Central memory CD8-positive, alpha-beta T cell (primary cell): ENCODE results near the gene PRSS27.
"Not testable (repeated sequence)": the region's sequence is repeated elsewhere in the genome, so short reads cannot be mapped to it uniquely, and the experiment has no call there.

Experiments
- ATAC-seq: fragments of 150-1000 bp; cut with Tn5 transposase; replicated peaks from 2 replicates; pipeline ENCODE4 v1.10.0; 2022; ENCODE audit warnings: mild to moderate bottlenecking, moderate FRiP score, moderate number of reproducible peaks; ENCODE audit not compliant: poor library complexity, severe bottlenecking; ENCODE audit errors: extremely low read depth
- DNase-seq, 2 donors: peaks; one replicate each; pipeline ENCODE4 v3.0.0; 2021; ENCODE audit warnings: low spot score in 2 of 2
- H3K27ac Mint-ChIP-seq: one replicate; pipeline ENCODE4 v1.8.0; 2022; ENCODE audit warnings: low read depth, mild to moderate bottlenecking, moderate library complexity, mixed read lengths
- H3K27me3 Mint-ChIP-seq: one replicate; pipeline ENCODE4 v1.8.0; 2022; ENCODE audit warnings: mixed read lengths
- H3K36me3 Mint-ChIP-seq: one replicate; pipeline ENCODE4 v1.8.0; 2022; ENCODE audit warnings: mild to moderate bottlenecking, moderate library complexity, mixed read lengths; ENCODE audit not compliant: insufficient read depth
- H3K4me1 Mint-ChIP-seq: one replicate; pipeline ENCODE4 v1.8.0; 2022; ENCODE audit warnings: mixed read lengths
- H3K4me3 Mint-ChIP-seq: one replicate; pipeline ENCODE4 v1.8.0; 2022; ENCODE audit warnings: mild to moderate bottlenecking, moderate library complexity, mixed read lengths
- H3K9me3 Mint-ChIP-seq: one replicate; pipeline ENCODE4 v1.8.0; 2022; ENCODE audit warnings: mixed read lengths

Gene PRSS27

GRCh38 chr16:2673066-2673999, 46.7 kb downstream of the PRSS27 start:
- ATAC-seq (peak; percentile 93), DNase-seq (peak; percentile 88 to 95)
- Mint-ChIP-seq H3K4me3 (peak overlapping the region; percentile 70), H3K27me3 (no peaks in the 10 kb centered on the region), H3K36me3 (peaks cover 10% of the 10 kb centered on the region), H3K9me3 (no peaks in the 10 kb centered on the region), H3K4me1 (peaks cover 25% of the 10 kb centered on the region), H3K27ac (no peak overlapping the region)

GRCh38 chr16:2671741-2672140, 48.3 kb downstream of the PRSS27 start:
- Mint-ChIP-seq H3K4me3 (peak overlapping the region; percentile 63), H3K9me3 (no peaks in the 10 kb centered on the region), H3K27ac (no peak overlapping the region), H3K36me3 (peaks cover 14% of the 10 kb centered on the region), H3K27me3 (no peaks in the 10 kb centered on the region), H3K4me1 (peaks cover 25% of the 10 kb centered on the region)
- no peak for ATAC-seq
- DNase-seq: no peak

- peaks cover 14% of the 10 kb centered on the region for H3K36me3 Mint-ChIP-seq
- H3K9me3 Mint-ChIP-seq, H3K27me3 Mint-ChIP-seq, DNase-seq, ATAC-seq, H3K27ac Mint-ChIP-seq: not testable (repeated sequence)
- H3K4me1 Mint-ChIP-seq: peaks cover 25% of the 10 kb centered on the region
- H3K4me3 Mint-ChIP-seq: peak overlapping the region; percentile 11
Measured at GRCh38 chr16:2671193-2671592, 48.8 kb downstream of the PRSS27 start.

GRCh38 chr16:2670017-2670416, 50.0 kb downstream of the PRSS27 start:
- not testable (repeated sequence) for H3K9me3 Mint-ChIP-seq, ATAC-seq, H3K27me3 Mint-ChIP-seq
- Mint-ChIP-seq H3K4me3 (peak overlapping the region; percentile 40), H3K36me3 (peaks cover 14% of the 10 kb centered on the region), H3K27ac (peak overlapping the region; percentile 82), H3K4me1 (peaks cover 25% of the 10 kb centered on the region)
- DNase-seq: peak in 1 of 2 donors; percentile 28

- H3K4me1 Mint-ChIP-seq: peaks cover 26% of the 10 kb centered on the region
- H3K4me3 Mint-ChIP-seq: peak overlapping the region; percentile 40
- not testable (repeated sequence) for ATAC-seq, H3K9me3 Mint-ChIP-seq, H3K27me3 Mint-ChIP-seq, DNase-seq
- H3K27ac Mint-ChIP-seq: peak overlapping the region; percentile 82
- peaks cover 14% of the 10 kb centered on the region for H3K36me3 Mint-ChIP-seq
Measured at GRCh38 chr16:2669587-2669986, 50.4 kb downstream of the PRSS27 start.

- DNase-seq, ATAC-seq, H3K4me3 Mint-ChIP-seq, H3K27ac Mint-ChIP-seq, H3K9me3 Mint-ChIP-seq, H3K27me3 Mint-ChIP-seq: not testable (repeated sequence)
- Mint-ChIP-seq H3K4me1 (peaks cover 33% of the 10 kb centered on the region), H3K36me3 (peaks cover 12% of the 10 kb centered on the region)
Measured at GRCh38 chr16:2666671-2667070, 53.4 kb downstream of the PRSS27 start.

- ATAC-seq: no peak
- H3K9me3 Mint-ChIP-seq: no peaks in the 10 kb centered on the region
- no peak overlapping the region for H3K4me3 Mint-ChIP-seq
- DNase-seq: no peak
- H3K27me3 Mint-ChIP-seq: no peaks in the 10 kb centered on the region
- H3K4me1 Mint-ChIP-seq: peaks cover 33% of the 10 kb centered on the region
- peak overlapping the region; percentile 84 for H3K27ac Mint-ChIP-seq
- peaks cover 10% of the 10 kb centered on the region for H3K36me3 Mint-ChIP-seq
Measured at GRCh38 chr16:2664574-2664982, 55.4 kb downstream of the PRSS27 start.

GRCh38 chr16:2663553-2664546, 56.2 kb downstream of the PRSS27 start:
- Mint-ChIP-seq H3K27ac (peak overlapping the region; percentile 84), H3K4me3 (peak overlapping the region; percentile 45), H3K36me3 (peaks cover 9% of the 10 kb centered on the region), H3K9me3 (no peaks in the 10 kb centered on the region), H3K4me1 (peaks cover 30% of the 10 kb centered on the region), H3K27me3 (no peaks in the 10 kb centered on the region)
- ATAC-seq: peak; percentile 81
- no peak for DNase-seq
